Ovary (tissue), 3 donors: ENCODE measurements around the gene GNAS.

Source experiments
- CTCF ChIP-seq, 3 donors: fragments of 450-650 bp in 2 of 3; fragments of 200-600 bp in 1 of 3; IDR thresholded peaks; one replicate each; pipeline versions ENCODE4 v1.5.1 to v1.8.0; 2016 to 2022; ENCODE audit warnings: antibody characterized with exemption in 3 of 3, mild to moderate bottlenecking in 1 of 3
- POLR2A ChIP-seq: fragments of 450-650 bp; IDR thresholded peaks from one replicate; pipeline ENCODE4 v1.6.1; 2017; ENCODE audit warnings: antibody characterized with exemption, mild to moderate bottlenecking, moderate library complexity
- donor health status: DM: no; HTN: no; CAD: no.

- TF ChIP-seq CTCF (IDR thresholded peaks at IDR 0.05) (no peak), POLR2A (no peak)
These were observed 57.1 kb downstream of the GNAS start for GRCh38 chr20:58909585-58909984.
